ENCODE measurements around the gene CFAP44.
"Not testable (repeated sequence)": the region's sequence is repeated elsewhere in the genome, so short reads cannot be mapped to it uniquely, and the experiment has no call there.

Gene CFAP44, protein sequence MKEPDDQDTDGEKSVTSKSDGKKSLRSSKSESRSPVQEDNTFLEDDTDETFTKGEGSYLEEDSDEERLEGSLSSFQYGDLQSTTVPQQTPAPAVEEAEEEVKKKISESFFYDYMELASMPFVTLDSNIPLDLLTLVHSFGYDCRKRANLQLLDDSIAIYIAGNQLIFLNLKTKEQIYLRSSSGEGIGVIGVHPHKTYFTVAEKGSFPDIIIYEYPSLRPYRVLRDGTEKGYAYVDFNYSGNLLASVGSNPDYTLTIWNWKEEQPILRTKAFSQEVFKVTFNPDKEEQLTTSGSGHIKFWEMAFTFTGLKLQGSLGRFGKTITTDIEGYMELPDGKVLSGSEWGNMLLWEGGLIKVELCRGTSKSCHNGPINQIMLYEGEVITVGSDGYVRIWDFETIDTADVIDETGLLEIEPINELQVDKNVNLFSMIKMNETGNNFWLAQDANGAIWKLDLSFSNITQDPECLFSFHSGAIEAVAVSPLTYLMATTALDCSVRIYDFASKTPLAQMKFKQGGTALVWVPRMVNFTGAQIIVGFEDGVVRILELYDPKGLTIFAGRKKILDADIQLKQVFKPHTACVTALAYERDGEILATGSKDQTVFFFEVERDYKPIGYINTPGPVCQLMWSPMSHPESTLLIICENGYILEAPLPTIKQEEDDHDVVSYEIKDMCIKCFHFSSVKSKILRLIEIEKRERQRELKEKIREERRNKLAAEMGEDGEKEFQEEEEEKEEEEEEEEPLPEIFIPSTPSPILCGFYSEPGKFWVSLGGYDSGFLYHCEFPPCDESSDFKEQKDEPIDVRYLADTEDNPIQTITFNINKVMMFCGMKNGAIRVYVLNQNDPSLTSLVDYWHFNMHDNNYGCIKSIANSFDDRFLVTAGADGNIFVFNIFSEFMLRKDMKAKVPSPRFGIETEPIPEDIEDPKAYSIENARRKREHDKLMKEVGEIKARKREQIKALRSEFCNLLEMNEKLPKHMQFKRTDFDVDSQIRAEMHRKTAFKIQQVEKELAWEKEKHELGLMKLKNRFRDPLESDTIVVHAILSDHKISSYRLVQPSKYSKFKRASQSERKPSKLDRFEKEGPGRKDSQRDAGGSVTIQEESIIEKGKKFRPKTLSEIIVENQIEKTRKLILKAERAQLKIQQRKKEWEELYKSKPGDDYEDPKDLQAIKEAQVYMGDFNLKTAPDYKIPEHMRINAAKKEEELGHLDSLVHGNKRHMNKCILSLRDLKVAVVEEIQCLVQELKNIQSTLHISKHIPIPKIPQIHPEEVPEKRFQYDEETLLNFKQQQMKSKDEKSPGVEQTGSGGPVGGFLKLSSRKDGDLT (N-terminal part only)

DNA sequence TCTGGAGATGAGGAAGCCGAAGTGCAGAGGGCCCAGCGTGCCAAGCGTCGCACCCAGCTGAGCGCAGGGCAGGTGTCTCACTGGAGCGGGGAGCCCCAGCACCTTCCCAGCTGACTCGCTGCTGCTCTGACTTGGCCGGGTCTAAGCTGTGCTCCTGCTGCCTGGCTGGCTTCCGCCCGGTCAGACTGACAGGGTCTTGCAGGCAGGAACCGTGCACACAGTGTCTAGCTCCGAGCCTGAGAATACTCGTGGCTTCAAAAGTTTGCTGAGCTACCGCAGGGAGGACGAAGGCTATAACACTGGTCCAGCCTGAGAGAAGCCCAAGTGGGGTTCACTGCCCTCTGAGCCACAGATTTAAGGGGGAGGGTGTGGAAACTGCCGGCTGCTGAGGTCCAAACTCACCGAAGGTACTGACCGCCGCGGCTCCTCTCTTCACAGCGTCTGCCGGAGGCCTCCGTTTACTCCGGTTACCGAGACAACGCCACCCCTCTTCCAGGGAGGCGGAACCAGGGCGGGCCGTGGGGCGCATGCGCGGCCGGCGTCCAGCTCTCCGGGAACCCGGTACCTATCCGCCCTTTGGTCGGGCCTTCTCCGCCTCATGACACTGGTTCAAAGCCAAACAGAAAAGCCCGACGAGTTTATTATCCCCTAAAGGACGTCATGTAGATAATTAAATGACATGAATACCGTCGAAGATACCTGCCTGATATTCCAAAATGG, at the start of gene CFAP44:
TSS of gene CFAP44 (minus strand) at position 443 of the 720 bp plus-strand sequence. CDS start 7,829 bp downstream, outside the sequence.
- peak; percentile 58 for DNase-seq

DNA sequence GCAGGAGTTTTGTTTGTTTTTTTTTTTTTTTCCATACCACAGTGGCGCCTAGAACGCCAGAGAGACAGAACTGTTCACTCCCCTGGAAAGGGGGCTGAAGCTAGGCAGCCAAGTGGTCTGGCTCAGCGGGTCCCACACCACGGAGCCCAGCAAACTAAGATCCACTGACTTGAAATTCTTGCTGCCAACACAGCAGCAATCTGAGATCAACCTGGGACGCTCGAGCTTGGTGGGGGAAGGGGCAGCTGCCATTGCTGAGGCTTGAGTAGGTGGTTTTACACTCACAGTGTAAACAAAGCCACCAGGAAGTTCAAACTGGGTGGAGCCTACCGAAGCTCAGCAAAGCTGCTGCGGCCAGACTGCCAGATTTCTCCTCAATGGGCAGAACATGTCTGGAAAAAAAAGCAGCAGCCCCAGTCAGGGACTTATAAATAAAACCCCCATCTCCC, 43.9 kb upstream of the CFAP44 start:
- no peak for DNase-seq

DNA sequence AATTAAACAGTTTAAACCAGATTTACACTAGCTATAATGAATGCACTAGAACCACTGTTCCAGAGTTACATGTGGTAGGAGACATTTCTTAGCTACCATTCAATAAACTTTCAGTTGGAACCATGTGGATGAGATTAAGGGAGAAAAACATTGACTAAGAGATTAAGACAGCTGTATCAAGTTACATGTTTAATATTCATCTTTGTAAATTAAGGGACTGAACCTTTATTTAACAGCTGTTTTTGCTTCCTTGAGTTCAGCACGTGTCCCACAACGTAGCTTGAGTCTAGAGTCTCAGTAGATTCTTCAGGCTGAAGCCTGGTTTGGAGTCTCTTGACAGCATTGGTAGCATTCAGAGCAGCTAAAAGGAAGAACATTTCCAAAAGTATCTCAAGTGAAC, 27.2 kb upstream of the CFAP44 start:
- no peak for DNase-seq

DNA sequence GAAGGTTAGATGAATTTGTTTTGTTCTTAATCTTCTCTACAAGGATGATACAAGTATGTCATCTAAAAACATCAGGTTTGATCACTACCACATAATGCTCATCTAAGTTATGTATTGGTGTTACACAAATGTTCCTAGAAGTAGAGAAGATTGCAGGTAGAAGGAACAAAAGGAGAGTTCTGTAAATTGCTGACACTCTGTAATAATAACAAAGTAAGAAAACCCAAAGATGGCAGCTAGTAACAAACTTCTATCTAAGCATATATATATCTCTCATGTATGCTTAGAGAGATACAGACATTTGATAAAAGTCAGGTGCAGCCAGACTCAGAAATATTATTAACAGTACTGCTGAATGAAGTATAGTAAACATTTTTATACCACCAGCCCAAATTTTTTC, 20.2 kb upstream of the CFAP44 start:
- DNase-seq = no peak

DNA sequence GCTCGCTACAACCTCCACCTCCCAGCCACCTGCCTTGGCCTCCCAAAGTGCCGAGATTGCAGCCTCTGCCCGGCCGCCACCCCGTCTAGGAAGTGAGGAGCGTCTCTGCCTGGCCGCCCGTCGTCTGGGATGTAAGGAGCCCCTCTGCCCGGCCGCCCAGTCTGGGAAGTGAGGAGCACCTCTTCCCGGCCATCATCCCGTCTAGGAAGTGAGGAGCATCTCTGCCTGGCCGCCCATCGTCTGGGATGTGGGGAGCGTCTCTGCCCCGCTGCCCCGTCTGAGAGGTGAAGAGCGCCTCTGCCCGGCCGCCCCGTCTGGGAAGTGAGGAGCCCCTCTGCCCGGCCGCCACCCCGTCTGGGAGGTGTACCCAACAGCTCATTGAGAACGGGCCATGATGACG, 17.3 kb upstream of the CFAP44 start:
- DNase-seq = not testable (repeated sequence)

DNA sequence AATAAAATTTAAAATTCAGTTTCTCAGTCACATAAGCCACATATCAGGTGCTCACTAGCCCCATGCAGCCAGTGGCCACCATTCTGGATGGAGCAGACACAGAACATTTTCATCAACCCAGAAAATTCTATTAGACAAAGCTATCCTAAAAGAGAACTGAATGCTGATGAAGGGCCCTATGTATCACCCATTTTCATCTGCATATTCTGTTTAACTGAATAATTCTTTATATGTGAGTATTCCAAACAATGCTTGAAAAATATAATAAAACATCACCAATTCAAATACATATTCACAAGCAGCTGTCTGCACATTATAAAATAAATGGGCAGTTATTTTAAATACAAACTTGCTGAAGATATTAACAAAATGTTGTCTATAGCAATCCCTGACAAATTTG, 14.2 kb upstream of the CFAP44 start:
- no peak for DNase-seq

DNA sequence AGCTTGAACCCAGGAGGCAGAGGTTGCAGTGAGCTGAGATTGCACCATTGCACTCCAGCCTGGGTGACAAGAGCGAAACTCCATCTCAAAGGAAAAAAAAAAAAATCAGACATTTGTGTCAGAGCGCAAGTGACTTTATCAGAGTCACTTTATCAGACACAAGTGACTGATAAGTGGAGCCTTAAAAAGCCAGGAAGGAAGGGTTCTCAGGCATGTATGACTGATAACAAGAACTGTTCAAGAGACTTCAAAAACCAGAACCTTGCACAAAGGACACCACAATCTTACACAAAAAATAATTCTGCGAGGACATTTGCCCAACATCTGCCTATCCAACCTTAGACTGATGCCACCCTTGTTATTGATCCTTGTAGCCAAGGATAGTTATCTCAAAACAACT, 13.3 kb upstream of the CFAP44 start:
- DNase-seq = no peak

DNA sequence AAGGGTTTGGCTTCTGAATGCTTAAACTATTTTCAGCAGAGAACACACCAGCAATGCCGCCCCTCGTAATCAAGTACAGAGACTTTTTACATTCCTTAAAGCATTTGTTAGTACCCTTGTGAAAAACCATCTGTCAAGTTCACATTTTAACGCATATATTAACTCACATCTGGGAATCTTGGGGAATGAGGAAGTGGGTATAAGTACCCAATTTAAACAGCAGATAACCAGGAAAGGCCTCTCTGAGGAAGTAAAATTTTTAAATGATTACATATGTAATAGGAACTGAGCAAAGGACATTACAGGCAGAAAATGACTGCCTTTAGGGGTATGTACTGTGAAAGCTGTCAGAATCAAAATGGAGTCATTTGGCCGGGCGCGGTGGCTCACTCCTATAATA, 12.8 kb upstream of the CFAP44 start:
- no peak for DNase-seq

DNA sequence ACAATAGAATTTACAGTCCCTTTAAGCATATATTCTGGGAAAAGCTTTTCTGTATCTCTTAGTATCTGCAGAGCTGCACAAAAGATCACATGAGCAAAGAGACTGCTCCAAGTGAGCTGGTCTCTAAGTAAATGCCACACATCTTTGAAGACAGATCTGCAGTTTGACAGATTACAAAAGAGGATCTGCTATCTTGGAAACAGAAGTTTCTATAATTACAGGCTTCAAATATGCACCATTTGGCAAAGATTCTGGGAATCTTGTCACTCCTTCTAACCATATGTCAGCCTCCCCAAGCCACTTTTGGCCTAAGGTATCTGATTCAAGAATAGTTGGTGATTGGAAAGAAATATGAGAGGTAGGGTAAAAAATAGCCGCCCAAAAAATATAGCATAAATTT, 9.6 kb upstream of the CFAP44 start:
- no peak for DNase-seq

DNA sequence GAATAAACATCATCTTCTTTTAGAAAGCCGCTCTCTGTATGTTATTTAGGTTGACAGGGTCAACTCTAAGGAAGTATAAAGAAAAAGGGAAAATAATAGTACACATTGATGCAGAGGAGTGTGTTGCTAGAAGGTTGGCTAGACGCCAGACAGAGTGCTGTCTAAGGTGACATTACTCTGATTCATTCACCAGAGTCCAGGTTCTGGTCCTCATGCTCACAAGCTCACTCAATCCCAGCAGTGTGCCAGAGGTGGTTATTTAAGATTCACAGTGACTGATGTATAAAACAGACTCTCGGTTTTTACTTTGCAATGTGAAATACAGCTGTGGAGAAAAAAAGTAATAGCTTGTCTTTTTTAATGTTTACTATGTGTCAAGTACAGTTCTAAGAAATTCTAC, 1.7 kb downstream of the CFAP44 start:
- no peak for DNase-seq

DNA sequence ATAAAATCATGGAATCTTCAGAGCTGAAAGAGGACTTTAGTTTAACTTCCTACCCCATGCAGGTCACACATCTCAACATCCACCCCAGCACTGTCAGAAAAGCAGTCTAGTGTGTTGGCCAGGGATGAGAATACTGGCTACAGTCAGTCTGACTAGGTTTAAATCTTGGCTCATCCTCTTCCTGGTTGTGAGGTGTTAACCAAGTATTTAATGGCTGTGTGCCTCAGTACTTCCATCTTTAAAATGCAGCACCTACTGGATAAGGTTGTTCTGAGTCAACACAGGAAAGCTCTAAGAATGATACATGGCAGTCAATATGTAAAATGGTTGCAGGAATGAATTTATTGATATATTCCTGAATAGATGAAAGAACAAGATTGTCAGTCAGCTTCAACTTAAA, 3.1 kb downstream of the CFAP44 start:
- no peak for DNase-seq

DNA sequence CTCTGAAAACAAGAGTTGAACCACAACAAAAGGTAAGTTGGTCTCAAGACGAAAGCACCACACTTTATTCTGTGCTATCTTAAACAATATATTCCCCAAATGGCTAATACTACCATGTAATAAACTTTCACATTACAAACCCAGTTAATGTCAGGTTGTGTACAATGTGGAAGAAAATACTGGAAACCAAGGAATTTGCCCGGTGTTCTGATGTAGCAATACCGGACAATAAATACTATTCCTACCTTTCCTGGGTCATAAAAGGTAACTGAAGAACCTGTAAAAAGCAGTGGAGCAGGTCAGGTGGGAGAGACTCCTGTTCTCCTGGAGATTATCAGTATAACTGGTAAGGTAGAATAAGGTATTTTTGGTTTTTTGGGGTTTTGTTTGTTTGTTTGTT, 3.9 kb downstream of the CFAP44 start:
- no peak for DNase-seq

DNA sequence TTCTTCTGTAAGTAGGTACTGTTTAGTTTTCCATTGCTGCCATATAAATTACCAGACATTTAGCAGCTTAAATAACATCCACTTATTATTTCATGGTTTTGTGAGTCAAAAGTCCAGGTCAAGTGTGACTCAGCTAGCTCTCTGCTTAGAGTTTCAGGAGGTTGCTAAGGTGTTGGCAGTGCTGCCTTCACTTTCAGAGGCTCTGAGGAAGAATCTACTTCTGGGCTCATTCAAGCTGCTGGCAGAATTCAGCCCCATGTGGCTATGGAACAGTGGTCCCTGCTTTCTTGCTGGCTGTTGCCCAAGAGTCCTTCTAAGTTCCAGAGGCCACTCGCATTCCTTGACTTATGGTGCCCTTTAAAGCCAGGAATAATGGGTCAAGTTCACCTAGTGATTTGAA, 4.5 kb downstream of the CFAP44 start:
- no peak for DNase-seq

DNA sequence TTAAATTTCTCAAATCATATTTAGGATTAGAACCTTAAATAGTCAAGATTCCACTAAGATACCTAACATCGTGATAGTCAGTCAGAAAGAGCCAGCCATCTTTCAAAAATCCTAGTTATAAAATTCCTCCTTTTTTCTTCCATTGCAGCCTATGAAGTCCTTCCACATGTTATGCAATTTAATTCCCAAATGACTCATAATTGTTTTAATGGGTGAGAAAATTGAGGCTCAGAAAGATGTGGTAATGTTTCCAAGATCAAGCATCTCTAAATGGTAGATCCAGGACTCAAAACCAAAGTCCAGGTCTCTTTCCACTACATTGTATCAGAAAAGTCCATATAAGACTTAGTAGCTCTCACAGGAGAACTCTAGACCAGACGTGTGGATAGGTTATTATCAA, 9.5 kb downstream of the CFAP44 start:
- no peak for DNase-seq

DNA sequence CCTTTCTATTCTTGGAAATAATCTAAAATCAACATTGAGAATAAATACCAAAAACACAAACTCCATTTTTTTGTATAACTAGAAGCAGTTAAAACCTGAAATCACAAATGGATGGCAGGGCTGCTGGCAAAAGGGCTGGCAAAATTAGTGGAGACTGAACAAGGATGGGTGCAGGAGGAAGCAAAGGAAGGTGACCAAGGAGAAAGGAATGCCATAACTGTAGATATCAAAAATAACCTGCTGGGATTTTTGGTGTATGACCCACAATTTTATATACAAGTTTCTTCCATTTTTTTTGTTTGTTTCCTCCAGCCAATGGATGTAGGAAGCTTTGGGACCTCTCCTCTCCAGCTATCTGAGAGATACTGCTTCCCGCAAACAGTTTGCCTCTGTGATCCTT, 12.7 kb downstream of the CFAP44 start:
- DNase-seq = no peak

DNA sequence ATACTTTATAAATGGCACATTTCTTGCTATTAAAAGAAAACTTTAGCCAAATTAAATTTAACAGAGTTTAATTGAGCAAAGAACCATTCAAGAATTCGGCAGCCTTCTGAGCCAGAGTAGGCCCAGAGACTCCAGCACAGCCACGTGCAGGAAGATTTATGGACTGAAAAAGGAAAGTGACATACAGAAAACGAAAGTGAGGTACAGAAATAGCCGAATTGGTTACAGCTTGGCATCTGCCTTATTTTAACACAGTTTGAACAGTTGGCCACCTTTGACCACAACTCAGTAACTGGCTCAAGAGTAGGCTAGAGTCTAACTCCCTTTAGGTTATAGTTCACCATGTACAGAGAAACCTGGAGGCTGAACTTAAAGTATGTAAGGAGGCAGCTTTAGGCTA, 17.6 kb downstream of the CFAP44 start:
- peak; percentile 6 for DNase-seq

DNA sequence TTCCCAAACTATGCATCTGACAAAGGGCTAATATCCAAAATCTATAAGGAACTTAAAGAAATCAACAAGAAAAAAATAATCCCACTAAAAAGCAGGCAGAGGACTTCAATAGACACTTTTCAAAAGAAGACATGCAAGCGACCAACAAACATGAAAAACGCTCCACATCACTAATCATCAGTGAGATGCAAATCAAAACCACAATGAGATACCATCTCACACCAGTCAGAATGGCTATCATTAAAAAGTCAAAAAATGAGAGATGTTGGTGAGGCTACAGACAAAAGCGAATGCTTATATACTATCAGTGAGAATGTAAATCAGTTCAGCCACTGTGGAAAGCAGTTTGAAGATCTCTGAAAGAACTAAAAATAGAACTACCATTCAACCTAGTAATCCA, 20.2 kb downstream of the CFAP44 start:
- DNase-seq = no peak

DNA sequence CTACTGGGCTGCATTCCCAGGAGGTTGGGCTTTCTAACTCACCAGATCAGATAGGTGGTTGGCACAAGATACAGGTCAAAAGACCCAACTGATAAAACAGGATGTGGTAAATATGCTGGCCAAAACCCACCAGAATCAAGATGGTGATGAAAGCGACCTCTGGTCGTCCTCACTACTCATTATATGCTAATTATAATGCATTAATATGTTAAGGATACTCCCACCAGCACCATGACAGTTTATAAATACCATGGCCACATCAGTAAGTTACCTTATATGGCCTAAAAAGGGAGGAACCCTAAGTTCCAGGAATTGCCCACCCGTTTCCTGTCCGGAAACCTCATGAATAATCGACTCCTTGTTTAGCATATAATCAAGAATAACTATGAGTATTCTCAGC, 31.6 kb downstream of the CFAP44 start:
- no peak for DNase-seq

DNA sequence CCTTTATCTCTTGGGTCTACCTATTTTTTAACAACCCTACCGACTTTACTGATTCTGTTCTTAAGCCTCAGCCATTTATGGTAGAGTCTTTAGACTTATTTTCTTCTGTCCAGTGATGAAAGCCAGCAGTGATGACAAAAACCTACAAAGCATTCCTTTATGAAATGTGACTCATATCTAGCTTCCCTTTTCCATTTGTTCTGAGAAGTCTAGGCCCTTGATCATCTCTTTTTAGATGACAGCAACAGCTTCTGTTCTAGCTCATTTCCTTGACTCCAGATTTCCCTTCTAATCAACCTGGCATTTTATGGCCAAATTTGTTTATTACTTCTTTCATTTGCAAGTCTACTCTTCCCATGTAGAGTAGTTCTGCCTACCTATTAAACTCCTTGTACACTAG, 36.1 kb downstream of the CFAP44 start:
- peak; percentile 51 for DNase-seq

DNA sequence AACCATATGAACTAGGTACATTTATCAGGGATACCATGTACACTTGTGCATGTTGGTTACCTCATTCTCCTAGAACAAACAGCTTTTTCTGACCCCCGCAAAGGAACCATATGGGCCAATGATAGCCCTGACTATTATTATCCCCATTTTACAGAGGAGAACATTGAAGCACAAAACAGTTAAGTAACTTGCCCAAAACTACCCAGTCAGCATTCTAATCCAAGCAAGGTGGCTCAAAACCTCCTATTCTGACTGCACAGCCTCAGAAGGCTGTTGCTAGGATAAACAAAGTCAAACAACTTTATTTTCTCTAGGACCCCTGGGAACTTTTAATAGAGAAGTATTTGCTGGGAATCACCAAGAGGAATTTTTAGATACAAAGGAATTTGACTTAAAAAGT, 36.7 kb downstream of the CFAP44 start:
- no peak for DNase-seq
